DND-41 (cell line): ENCODE data around the gene GAB1.

Experiments used
- CTCF ChIP-seq: IDR thresholded peaks from 2 replicates; pipeline ENCODE4 v1.5.1; 2012; ENCODE audit warnings: borderline replicate concordance, low read length, moderate library complexity, mild to moderate bottlenecking; ENCODE audit not compliant: poor library complexity, severe bottlenecking; ENCODE audit errors: extremely low read depth
- EZH2 ChIP-seq: IDR thresholded peaks from 3 replicates; pipeline ENCODE4 v1.6.1; 2012; ENCODE audit warnings: borderline replicate concordance, low read depth, mild to moderate bottlenecking, moderate library complexity, low read length, inconsistent platforms; ENCODE audit not compliant: severe bottlenecking

- TF ChIP-seq CTCF, result no peak
- TF ChIP-seq EZH2, result no peak
Observed at GRCh38 chr4:143296397-143297067, 40.1 kb upstream of the GAB1 start.
